ENCODE data around the gene LRRC8A. TPM values are rescaled to one million over a fixed set of nuclear protein-coding genes. Genes with fewer than 3 reads are reported as not detected.
"Not testable (repeated sequence)": the region's sequence is repeated elsewhere in the genome, so short reads cannot be mapped to it uniquely, and the experiment has no call there.

LRRC8A gene
- total and polyA plus RNA-seq, 2 of the 4 experiments (the other 2 are of a cell fraction): 42.8 to 60.9 TPM

GRCh38 chr9:128851779-128852600, 29.9 kb upstream of the LRRC8A start:
- H3K9me3 ChIP-seq (ENCODE audit: control insufficient read depth, insufficient read depth, low read length); H4K20me1 ChIP-seq (ENCODE audit: insufficient read depth, low read length); H3K4me1 ChIP-seq (ENCODE audit: control insufficient read depth, insufficient read depth, low read length); H3K79me1 ChIP-seq (ENCODE audit: low read depth in 1 of 2, low read length in 2 of 2); H3K56ac ChIP-seq (ENCODE audit: extremely low read depth, insufficient read depth, low read length); H3K9ac ChIP-seq (ENCODE audit: low read depth, low read length); H3K14ac ChIP-seq (replicated peaks; ENCODE audit: low read depth, low read length); H3K27ac ChIP-seq (ENCODE audit: insufficient read depth, low read length); H3K27me3 ChIP-seq (ENCODE audit: control insufficient read depth, insufficient read depth, low read length); H4K91ac ChIP-seq (ENCODE audit: insufficient read depth, low read depth, low read length); H2BK15ac ChIP-seq (ENCODE audit: low read depth, low read length); H3K23ac ChIP-seq (ENCODE audit: low read depth, low read length); H4K5ac ChIP-seq (ENCODE audit: low read depth, low read length); dilution Hi-C loops (cut with HindIII; ENCODE audit: low sequenced_read_pairs, unreplicated experiment); H2BK5ac ChIP-seq (ENCODE audit: low read depth, low read length, poor library complexity, severe bottlenecking); H3K4ac ChIP-seq (ENCODE audit: low read depth, low read length); H2AK5ac ChIP-seq (ENCODE audit: low read depth, low read length); H2BK120ac ChIP-seq (ENCODE audit: low read depth, low read length); H3K4me3 ChIP-seq (ENCODE audit: insufficient read depth, low read depth, low read length); H2AK9ac ChIP-seq (replicated peaks; ENCODE audit: low read depth, low read length, poor library complexity); BruUV-seq (replicated peaks); H3K9me1 ChIP-seq (ENCODE audit: insufficient read depth, low read length); POLR2A ChIA-PET (ENCODE audit: unreplicated experiment); H2AFZ ChIP-seq (replicated peaks; ENCODE audit: low read length, poor library complexity); H3K4me2 ChIP-seq (ENCODE audit: low read depth, low read length); H4K8ac ChIP-seq (ENCODE audit: low read depth in 2 of 2, low read length in 2 of 2); H3K36me3 ChIP-seq (ENCODE audit: control insufficient read depth, insufficient read depth, low read length); H3K18ac ChIP-seq (ENCODE audit: low read depth, low read length); in situ Hi-C loops (cut with MboI; ENCODE audit: low sequenced_read_pairs); H2BK20ac ChIP-seq (ENCODE audit: low read depth, low read length): not testable (repeated sequence)
- TF ChIP-seq RAD21 (IDR thresholded peaks at IDR 0.05; ENCODE audit: low read length) (peak; percentile 55), CTCF (conservative IDR thresholded peaks at IDR 0.05; ENCODE audit: low read depth, low read length) (peak; percentile 53), SMC3 (IDR thresholded peaks at IDR 0.05; ENCODE audit: low read depth, low read length) (peak; percentile 32; the same call in 1 of the 2 replicates)
- WGBS, 2 experiments (ENCODE audit: extremely low coverage in 2 of 2, insufficient read length in 1 of 2): no CpG with 5 or more reads among the region's 10 CpGs
- CTCF ChIA-PET: interaction anchor here (0.8 kb wide), 1 partner anchor 71 kb away, joined by 4 read pairs; no protein-coding TSS in a partner anchor
- DNase-seq (peak; percentile 33), ATAC-seq (ENCODE audit: low read depth) (peak; percentile 49)
- intact Hi-C loops (cut with micrococcal nuclease): loop anchor here (5.0 kb wide), 1 partner anchor 175 kb away; the partner anchor contains the start of gene SH3GLB2

- dilution Hi-C loops (cut with HindIII; ENCODE audit: low sequenced_read_pairs, unreplicated experiment); H2BK15ac ChIP-seq (ENCODE audit: low read depth, low read length); H3K4me2 ChIP-seq (ENCODE audit: low read depth, low read length); H3K9me1 ChIP-seq (ENCODE audit: insufficient read depth, low read length); H3K27me3 ChIP-seq (ENCODE audit: control insufficient read depth, insufficient read depth, low read length); POLR2A ChIA-PET (ENCODE audit: unreplicated experiment); H3K4me3 ChIP-seq (ENCODE audit: insufficient read depth, low read depth, low read length); H2AFZ ChIP-seq (replicated peaks; ENCODE audit: low read length, poor library complexity); H3K9me3 ChIP-seq (ENCODE audit: control insufficient read depth, insufficient read depth, low read length); H4K5ac ChIP-seq (ENCODE audit: low read depth, low read length); H4K8ac ChIP-seq (ENCODE audit: low read depth in 2 of 2, low read length in 2 of 2); H3K27ac ChIP-seq (ENCODE audit: insufficient read depth, low read length); BruUV-seq (replicated peaks); H3K23ac ChIP-seq (ENCODE audit: low read depth, low read length); H2BK20ac ChIP-seq (ENCODE audit: low read depth, low read length); H3K4ac ChIP-seq (ENCODE audit: low read depth, low read length); H4K91ac ChIP-seq (ENCODE audit: insufficient read depth, low read depth, low read length); H3K36me3 ChIP-seq (ENCODE audit: control insufficient read depth, insufficient read depth, low read length); H2AK9ac ChIP-seq (replicated peaks; ENCODE audit: low read depth, low read length, poor library complexity); H3K56ac ChIP-seq (ENCODE audit: extremely low read depth, insufficient read depth, low read length); H3K79me1 ChIP-seq (ENCODE audit: low read depth in 1 of 2, low read length in 2 of 2); ATAC-seq (ENCODE audit: low read depth); H2BK120ac ChIP-seq (ENCODE audit: low read depth, low read length); DNase-seq; H2BK5ac ChIP-seq (ENCODE audit: low read depth, low read length, poor library complexity, severe bottlenecking); H4K20me1 ChIP-seq (ENCODE audit: insufficient read depth, low read length); in situ Hi-C loops (cut with MboI; ENCODE audit: low sequenced_read_pairs); H3K4me1 ChIP-seq (ENCODE audit: control insufficient read depth, insufficient read depth, low read length); H3K9ac ChIP-seq (ENCODE audit: low read depth, low read length); H3K14ac ChIP-seq (replicated peaks; ENCODE audit: low read depth, low read length); H3K18ac ChIP-seq (ENCODE audit: low read depth, low read length); H2AK5ac ChIP-seq (ENCODE audit: low read depth, low read length): not testable (repeated sequence)
- CTCF ChIA-PET: interaction anchor here (0.8 kb wide), 1 partner anchor 70 kb away, joined by 4 read pairs; no protein-coding TSS in a partner anchor
- no CpG with 5 or more reads among the region's 2 CpGs for WGBS, 2 experiments (ENCODE audit: extremely low coverage in 2 of 2, insufficient read length in 1 of 2)
- intact Hi-C loops (cut with micrococcal nuclease): loop anchor here (5.0 kb wide), 1 partner anchor 175 kb away; the partner anchor contains the start of gene SH3GLB2
These were observed 29.3 kb upstream of the LRRC8A start for GRCh38 chr9:128852646-128853045.
